Testis (tissue), 3 donors: ENCODE data around the gene NAV3. TPM values are rescaled to one million over a fixed set of nuclear protein-coding genes. Genes with fewer than 3 reads are reported as not detected.

ENCODE experiments used
- DNase-seq: peaks from one replicate; pipeline ENCODE4 v3.0.0-alpha.2; 2019
- H3K27ac ChIP-seq, 2 donors: fragments of 200-600 bp; sonication (generic); one replicate each; pipeline ENCODE4 v1.5.1; 2019
- H3K27me3 ChIP-seq: fragments of 200-600 bp; sonication (generic); one replicate; pipeline ENCODE4 v1.5.1; 2019
- H3K36me3 ChIP-seq: fragments of 200-600 bp; sonication (generic); one replicate; pipeline ENCODE4 v1.5.1; 2017; ENCODE audit warnings: low read depth; ENCODE audit errors: missing control alignments
- H3K4me1 ChIP-seq: fragments of 200-600 bp; sonication (generic); one replicate; pipeline ENCODE4 v1.5.1; 2019
- H3K4me3 ChIP-seq, 2 donors: fragments of 200-600 bp; sonication (generic); one replicate each; pipeline ENCODE4 v1.5.1; 2017 to 2019
- H3K9me3 ChIP-seq: fragments of 200-600 bp; sonication (generic); one replicate; pipeline ENCODE4 v1.5.1; 2017
- CTCF ChIP-seq, 3 experiments: fragments of 450-650 bp in 2 of 3; fragments of 200-600 bp in 1 of 3; sonication (generic) in 1 of 3; IDR thresholded peaks; one replicate each; pipeline ENCODE4 v1.5.1; 2016 to 2019; ENCODE audit warnings: antibody characterized with exemption in 3 of 3, mild to moderate bottlenecking in 2 of 3, moderate library complexity in 1 of 3
- POLR2A ChIP-seq: fragments of 450-650 bp; IDR thresholded peaks from one replicate; pipeline ENCODE4 v1.6.1; 2017; ENCODE audit warnings: antibody characterized with exemption, mild to moderate bottlenecking, moderate library complexity
- WGBS, 2 donors: methylation state at CpG; one replicate each; pipeline ENCODE4 v1.1.5; 2018; 5-methylcytosine and 5-hydroxymethylcytosine counted together
- intact Hi-C: fragments of 100-400 bp; cut with DNase I; formaldehyde crosslinking; loops from one replicate; pipeline ENCODE4 v1.15.1; 2023; ENCODE audit warnings: low total_unique reads
- polyA plus RNA-seq: library from polyadenylated mRNA; stranded (reverse); fragments of 350-450 nt; fragmentation: Illumina TruSeq; extraction: RNeasy Lipid Tissue Mini Kit (QIAGEN cat#74804); gene quantifications from one replicate; pipeline ENCODE4 v1.2.3, GENCODE V29; 2014; ENCODE audit warnings: low read depth, low replicate concordance; ENCODE audit not compliant: insufficient read depth
- total RNA-seq, 2 donors: library from RNA; depleted of rRNA; stranded (reverse); fragments of >200 nt; gene quantifications; one replicate each; pipeline ENCODE4 v1.2.3, GENCODE V29; 2016

The NAV3 gene
- total and polyA plus RNA-seq, 3 donors from 2014 or later: 6.4 to 21.9 (median 20.0) TPM

GRCh38 chr12:78177298-78177697, 346.6 kb downstream of the NAV3 start:
- intact Hi-C loops: no loop called here
- Histone ChIP-seq H3K36me3 (no peaks in the 10 kb centered on the region), H3K4me3 (no peak overlapping the region), H3K9me3 (no peaks in the 10 kb centered on the region), H3K27me3 (no peaks in the 10 kb centered on the region), H3K27ac (no peak overlapping the region), H3K4me1 (no peaks in the 10 kb centered on the region)
- 94 to 95% methylated on average over 3 of the region's 3 CpGs for WGBS, 2 donors
- DNase-seq: no peak
- TF ChIP-seq CTCF (IDR thresholded peaks at IDR 0.05) (no peak), POLR2A (no peak)

- Histone ChIP-seq H3K4me1 (no peaks in the 10 kb centered on the region), H3K9me3 (no peaks in the 10 kb centered on the region), H3K27me3 (no peaks in the 10 kb centered on the region), H3K27ac (no peak overlapping the region), H3K36me3 (no peaks in the 10 kb centered on the region), H3K4me3 (no peak overlapping the region)
- DNase-seq: no peak
- TF ChIP-seq CTCF (IDR thresholded peaks at IDR 0.05): no peak
- no peak for TF ChIP-seq POLR2A
- 68 to 73% methylated on average over 6 of the region's 6 CpGs for WGBS, 2 donors
- intact Hi-C loops: no loop called here
Observed at GRCh38 chr12:78179346-78179745, 348.7 kb downstream of the NAV3 start.

GRCh38 chr12:78181544-78182162, 351.0 kb downstream of the NAV3 start:
- TF ChIP-seq POLR2A: no peak
- TF ChIP-seq CTCF (IDR thresholded peaks at IDR 0.05): no peak
- Histone ChIP-seq H3K27ac (no peak overlapping the region), H3K4me3 (no peak overlapping the region), H3K36me3 (no peaks in the 10 kb centered on the region), H3K9me3 (no peaks in the 10 kb centered on the region), H3K27me3 (no peaks in the 10 kb centered on the region), H3K4me1 (no peaks in the 10 kb centered on the region)
- intact Hi-C loops: no loop called here
- 64 to 66% methylated on average over 3 of the region's 3 CpGs for WGBS, 2 donors
- no peak for DNase-seq

GRCh38 chr12:78183824-78184223, 353.1 kb downstream of the NAV3 start:
- no peaks in the 10 kb centered on the region for H3K9me3 ChIP-seq
- TF ChIP-seq POLR2A (no peak), CTCF (IDR thresholded peaks at IDR 0.05) (no peak)
- intact Hi-C loops: no loop called here
- no peaks in the 10 kb centered on the region for H3K27me3 ChIP-seq
- H3K4me3 ChIP-seq: no peak overlapping the region
- H3K36me3 ChIP-seq: no peaks in the 10 kb centered on the region
- no peak for DNase-seq
- no peak overlapping the region for H3K27ac ChIP-seq
- H3K4me1 ChIP-seq: no peaks in the 10 kb centered on the region

- Histone ChIP-seq H3K4me3 (no peak overlapping the region), H3K9me3 (no peaks in the 10 kb centered on the region), H3K27me3 (no peaks in the 10 kb centered on the region), H3K27ac (no peak overlapping the region), H3K36me3 (no peaks in the 10 kb centered on the region), H3K4me1 (no peaks in the 10 kb centered on the region)
- intact Hi-C loops: no loop called here
- no peak for DNase-seq
- TF ChIP-seq CTCF (IDR thresholded peaks at IDR 0.05) (no peak), POLR2A (no peak)
Observed at GRCh38 chr12:78185109-78185508, 354.4 kb downstream of the NAV3 start.
